ENCODE data around the gene PDX1. TPM values are rescaled to one million over a fixed set of nuclear protein-coding genes. Genes with fewer than 3 reads are reported as not detected.

The PDX1 gene
- not detected in 2 replicates for total RNA-seq (2014; rRNA removed; shearing (Covaris generic))

DNA sequence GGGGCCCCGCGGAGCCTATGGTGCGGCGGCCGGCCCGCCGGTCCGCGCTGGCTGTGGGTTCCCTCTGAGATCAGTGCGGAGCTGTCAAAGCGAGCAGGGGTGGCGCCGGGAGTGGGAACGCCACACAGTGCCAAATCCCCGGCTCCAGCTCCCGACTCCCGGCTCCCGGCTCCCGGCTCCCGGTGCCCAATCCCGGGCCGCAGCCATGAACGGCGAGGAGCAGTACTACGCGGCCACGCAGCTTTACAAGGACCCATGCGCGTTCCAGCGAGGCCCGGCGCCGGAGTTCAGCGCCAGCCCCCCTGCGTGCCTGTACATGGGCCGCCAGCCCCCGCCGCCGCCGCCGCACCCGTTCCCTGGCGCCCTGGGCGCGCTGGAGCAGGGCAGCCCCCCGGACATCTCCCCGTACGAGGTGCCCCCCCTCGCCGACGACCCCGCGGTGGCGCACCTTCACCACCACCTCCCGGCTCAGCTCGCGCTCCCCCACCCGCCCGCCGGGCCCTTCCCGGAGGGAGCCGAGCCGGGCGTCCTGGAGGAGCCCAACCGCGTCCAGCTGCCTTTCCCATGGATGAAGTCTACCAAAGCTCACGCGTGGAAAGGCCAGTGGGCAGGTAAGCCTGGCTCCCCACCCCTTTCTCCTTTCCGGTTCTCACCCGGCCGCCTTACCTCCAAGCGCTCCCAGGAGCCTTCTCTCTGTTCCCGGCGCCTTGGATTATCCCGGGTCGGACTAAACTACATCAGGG, at the start of gene PDX1:
Gene PDX1, plus strand, starts transcription at position 67 of the 743 bp plus-strand sequence. Its CDS starts 139 bp downstream, at position 206.
- no peaks in the 10 kb centered on the region for H3K36me3 ChIP-seq
- DNase-seq: no peak
- H3K4me3 ChIP-seq: no peak within 1 kb of the TSS
- no peaks in the 10 kb centered on the region for H3K9me3 ChIP-seq (replicated peaks)
- no peaks in the 10 kb centered on the region for H3K4me1 ChIP-seq
- no peak within 1 kb of the TSS for H3K27ac ChIP-seq
- H3K27me3 ChIP-seq: no peaks in the 10 kb centered on the region

DNA sequence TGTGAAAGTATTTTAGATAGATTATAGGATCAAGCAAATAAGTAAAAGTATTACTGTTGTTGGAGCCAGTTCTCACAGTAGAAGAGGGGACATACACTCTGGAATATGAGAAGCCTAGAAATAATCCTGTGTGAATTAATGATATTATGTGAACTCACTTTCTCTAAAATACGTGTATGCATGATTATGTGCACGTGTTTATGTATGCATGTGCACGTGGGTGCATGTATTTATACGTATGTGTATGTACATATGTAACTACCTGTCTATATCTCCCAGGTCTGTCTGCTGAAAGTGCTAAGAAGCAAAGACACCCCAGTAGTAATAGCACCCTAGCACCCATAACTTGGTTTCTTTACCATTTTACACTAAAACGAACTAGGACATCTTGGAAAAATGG, 41.5 kb upstream of the PDX1 start:
- DNase-seq: no peak
- no peaks in the 10 kb centered on the region for H3K36me3 ChIP-seq
- H3K4me1 ChIP-seq: no peaks in the 10 kb centered on the region
- H3K9me3 ChIP-seq (replicated peaks): no peaks in the 10 kb centered on the region
- H3K4me3 ChIP-seq: no peak overlapping the region
- no peak overlapping the region for H3K27ac ChIP-seq
- no peaks in the 10 kb centered on the region; the same call in 1 of the 2 replicates for H3K27me3 ChIP-seq

GRCh38 chr13:27889471-27889870, 30.3 kb upstream of the PDX1 start:
- no peak overlapping the region for H3K4me3 ChIP-seq
- H3K4me1 ChIP-seq: no peaks in the 10 kb centered on the region
- peaks cover 4% of the 10 kb centered on the region; the same call in 1 of the 2 replicates for H3K27me3 ChIP-seq
- no peaks in the 10 kb centered on the region for H3K36me3 ChIP-seq
- H3K9me3 ChIP-seq (replicated peaks): no peaks in the 10 kb centered on the region
- H3K27ac ChIP-seq: no peak overlapping the region
- no peak for DNase-seq

DNA sequence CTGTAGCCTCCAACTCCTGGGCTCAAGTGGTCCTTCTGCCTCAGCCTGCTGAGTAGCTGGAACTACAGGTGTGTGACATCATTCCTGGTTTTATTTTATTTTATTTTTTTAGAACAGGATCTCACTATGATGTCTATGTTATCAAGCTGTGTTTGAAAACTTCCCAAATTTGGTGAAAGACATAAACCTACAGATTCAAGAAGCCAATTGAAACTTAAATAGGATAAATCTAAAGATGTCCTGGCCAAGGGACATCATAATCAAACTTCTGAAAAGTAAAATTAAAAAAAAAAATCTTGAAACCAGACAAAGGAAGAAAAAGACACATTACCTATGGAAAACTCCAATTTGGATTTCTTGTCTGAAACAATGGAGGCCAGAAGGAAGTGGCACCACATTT, 23.1 kb upstream of the PDX1 start:
- H3K4me3 ChIP-seq: no peak overlapping the region
- peaks cover 5% of the 10 kb centered on the region; the same call in 1 of the 2 replicates for H3K27me3 ChIP-seq
- no peaks in the 10 kb centered on the region for H3K9me3 ChIP-seq (replicated peaks)
- DNase-seq: no peak
- no peaks in the 10 kb centered on the region for H3K4me1 ChIP-seq
- no peaks in the 10 kb centered on the region for H3K36me3 ChIP-seq
- no peak overlapping the region for H3K27ac ChIP-seq

GRCh38 chr13:27904719-27905118, 15.1 kb upstream of the PDX1 start:
- H3K4me1 ChIP-seq: no peaks in the 10 kb centered on the region
- no peak overlapping the region for H3K27ac ChIP-seq
- H3K9me3 ChIP-seq (replicated peaks): no peaks in the 10 kb centered on the region; the same call in 1 of the 2 replicates
- H3K36me3 ChIP-seq: no peaks in the 10 kb centered on the region
- no peak overlapping the region for H3K4me3 ChIP-seq
- DNase-seq: no peak
- peaks cover 28% of the 10 kb centered on the region for H3K27me3 ChIP-seq

- Histone ChIP-seq H3K9me3 (replicated peaks) (no peaks in the 10 kb centered on the region; the same call in 1 of the 2 replicates), H3K36me3 (no peaks in the 10 kb centered on the region), H3K27me3 (peaks cover 31% of the 10 kb centered on the region), H3K4me3 (no peak overlapping the region), H3K4me1 (no peaks in the 10 kb centered on the region), H3K27ac (no peak overlapping the region)
- no peak for DNase-seq
These were observed 14.2 kb upstream of the PDX1 start for GRCh38 chr13:27905650-27906049.

GRCh38 chr13:27907121-27907787, 12.5 kb upstream of the PDX1 start:
- DNase-seq: no peak
- no peak overlapping the region for H3K4me3 ChIP-seq
- no peaks in the 10 kb centered on the region; the same call in 1 of the 2 replicates for H3K9me3 ChIP-seq (replicated peaks)
- no peaks in the 10 kb centered on the region for H3K4me1 ChIP-seq
- no peak overlapping the region for H3K27ac ChIP-seq
- H3K36me3 ChIP-seq: no peaks in the 10 kb centered on the region
- peaks cover 23% of the 10 kb centered on the region for H3K27me3 ChIP-seq

- Histone ChIP-seq H3K4me3 (no peak overlapping the region), H3K4me1 (no peaks in the 10 kb centered on the region), H3K9me3 (replicated peaks) (no peaks in the 10 kb centered on the region; the same call in 1 of the 2 replicates), H3K36me3 (no peaks in the 10 kb centered on the region), H3K27ac (no peak overlapping the region), H3K27me3 (peaks cover 17% of the 10 kb centered on the region)
- no peak for DNase-seq
These were observed 10.4 kb upstream of the PDX1 start for GRCh38 chr13:27909378-27909777.

GRCh38 chr13:27911521-27911920, 8.3 kb upstream of the PDX1 start:
- Histone ChIP-seq H3K27me3 (peaks cover 10% of the 10 kb centered on the region; the same call in 1 of the 2 replicates), H3K4me1 (no peaks in the 10 kb centered on the region)

DNA sequence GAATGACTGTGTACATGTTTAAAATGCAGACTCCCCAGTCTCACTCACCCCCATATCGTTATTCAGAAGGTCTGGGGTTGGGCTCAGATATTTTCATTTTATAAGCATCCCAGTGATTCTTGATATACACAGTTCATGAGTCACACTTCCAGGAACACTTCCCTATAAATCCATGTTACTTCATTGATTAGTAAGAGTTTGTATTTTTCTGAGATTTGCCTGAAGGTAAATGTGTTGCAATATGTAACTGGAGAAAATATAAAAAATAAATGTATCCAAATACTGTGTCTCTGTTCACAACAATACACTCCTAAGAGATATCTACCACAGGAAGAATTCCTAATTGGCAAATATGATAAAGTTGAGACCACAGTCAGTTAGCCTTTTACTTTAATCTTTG, 6.6 kb upstream of the PDX1 start:
- Histone ChIP-seq H3K4me3 (no peak overlapping the region), H3K36me3 (no peaks in the 10 kb centered on the region), H3K27ac (no peak overlapping the region), H3K9me3 (replicated peaks) (no peaks in the 10 kb centered on the region; the same call in 1 of the 2 replicates), H3K27me3 (peaks cover 9% of the 10 kb centered on the region; the same call in 1 of the 2 replicates), H3K4me1 (no peaks in the 10 kb centered on the region)
- no peak for DNase-seq

More at GRCh38 chr13:27911521-27911920, 8.3 kb upstream of the PDX1 start:
- Histone ChIP-seq H3K27ac (no peak overlapping the region), H3K36me3 (no peaks in the 10 kb centered on the region), H3K9me3 (replicated peaks) (no peaks in the 10 kb centered on the region; the same call in 1 of the 2 replicates), H3K4me3 (no peak overlapping the region)
- no peak for DNase-seq

DNA sequence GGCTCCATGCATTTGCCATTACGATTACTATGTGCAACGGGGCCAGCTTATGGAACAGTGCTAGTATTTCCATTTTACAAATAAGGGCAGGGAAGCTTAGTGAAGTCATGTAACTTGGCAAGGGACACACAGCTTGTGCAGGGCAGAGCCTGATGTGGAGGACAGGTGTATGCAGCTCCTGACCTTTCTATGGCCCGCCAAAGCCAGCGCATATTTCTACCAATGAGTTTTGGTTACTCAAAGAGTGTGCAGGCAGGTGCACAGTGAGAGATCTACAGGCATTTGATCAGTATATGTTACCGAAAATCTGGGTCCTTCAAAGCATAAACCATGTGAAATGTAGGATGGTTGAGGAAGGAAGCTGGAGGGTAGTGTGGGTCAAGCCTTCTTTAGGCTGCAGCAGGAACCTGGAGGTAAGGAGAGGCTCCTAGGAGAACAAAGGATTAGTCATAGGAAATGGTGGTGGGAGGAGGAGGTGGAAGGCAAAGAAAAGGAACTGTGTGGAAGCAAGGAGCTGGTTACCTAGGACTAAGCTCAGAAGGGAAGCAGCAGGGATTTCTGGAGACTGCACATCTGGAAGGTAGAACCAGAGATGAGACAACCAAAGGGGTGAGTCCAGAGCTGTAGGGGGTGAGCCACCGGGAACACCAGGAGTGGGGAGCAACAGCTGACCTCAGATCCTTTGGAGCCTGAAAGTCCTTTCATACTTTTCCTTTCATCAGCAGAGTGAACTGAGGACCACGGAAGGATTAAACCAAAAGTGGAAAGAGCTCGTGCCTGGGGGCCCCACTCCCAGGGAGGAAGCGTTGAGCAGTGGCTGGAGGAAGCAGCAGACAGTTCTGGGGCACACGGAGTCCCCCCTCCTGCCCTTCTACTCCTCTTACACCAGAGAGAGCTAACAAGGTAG, 4.2 kb upstream of the PDX1 start:
- Histone ChIP-seq H3K36me3 (no peaks in the 10 kb centered on the region), H3K9me3 (replicated peaks) (no peaks in the 10 kb centered on the region), H3K4me3 (no peak overlapping the region), H3K27ac (no peak overlapping the region), H3K27me3 (no peaks in the 10 kb centered on the region), H3K4me1 (no peaks in the 10 kb centered on the region)
- DNase-seq: no peak

- no peak overlapping the region for H3K4me3 ChIP-seq
- H3K27ac ChIP-seq: no peak overlapping the region
- H3K9me3 ChIP-seq (replicated peaks): no peaks in the 10 kb centered on the region
- no peaks in the 10 kb centered on the region for H3K36me3 ChIP-seq
- DNase-seq: no peak
- H3K4me1 ChIP-seq: no peaks in the 10 kb centered on the region
- H3K27me3 ChIP-seq: no peaks in the 10 kb centered on the region
These were observed 2.5 kb upstream of the PDX1 start for GRCh38 chr13:27917121-27917947.

GRCh38 chr13:27918041-27918917, 1.5 kb upstream of the PDX1 start:
- Histone ChIP-seq H3K27me3 (no peaks in the 10 kb centered on the region), H3K4me3 (no peak overlapping the region), H3K27ac (no peak overlapping the region), H3K36me3 (no peaks in the 10 kb centered on the region), H3K4me1 (no peaks in the 10 kb centered on the region), H3K9me3 (replicated peaks) (no peaks in the 10 kb centered on the region)
- no peak for DNase-seq
